NCI-H2029 (cell line): ENCODE measurements around the gene MAML1.
A peak's percentile ranks its signal among the peaks of the same experiment; 100 is the strongest.
"Not testable (repeated sequence)": the region's sequence is repeated elsewhere in the genome, so short reads cannot be mapped to it uniquely, and the experiment has no call there.

Source experiments
- DNase-seq: peaks from one replicate; lab custom pipeline; 2025; lab: John Stamatoyannopoulos, UW

The MAML1 gene

GRCh38 chr5:179734536-179735164 lies 2.0 kb downstream of the MAML1 start:
- DNase-seq, result no peak

DNA sequence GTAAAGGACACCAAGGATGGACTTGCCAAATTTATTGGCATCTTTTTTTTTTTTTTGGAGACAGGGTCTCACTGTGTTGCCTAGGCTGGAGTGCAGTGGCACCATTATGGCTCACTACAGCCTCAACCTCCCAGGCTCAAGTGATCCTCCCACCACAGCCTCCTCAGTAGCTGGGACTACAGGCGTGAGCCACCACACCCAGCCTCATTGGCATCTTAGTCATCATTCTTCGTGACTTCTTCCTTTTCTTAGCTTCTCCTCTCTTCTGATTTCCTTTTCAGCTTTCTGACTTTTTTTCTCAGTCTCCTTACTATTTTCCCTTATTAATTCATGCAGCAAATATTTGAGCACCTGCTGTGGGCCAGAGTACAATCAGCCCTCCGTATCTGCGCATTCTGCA lies 6.1 kb downstream of the MAML1 start:
- DNase-seq, result no peak

GRCh38 chr5:179744106-179744505 lies 11.5 kb downstream of the MAML1 start:
- DNase-seq, result not testable (repeated sequence)

- peak; percentile 11 for DNase-seq
These were observed 14.2 kb downstream of the MAML1 start for GRCh38 chr5:179746872-179747271.

- DNase-seq, result no peak
These were observed 15.2 kb downstream of the MAML1 start for GRCh38 chr5:179747811-179748210.

GRCh38 chr5:179749857-179750508 lies 17.4 kb downstream of the MAML1 start:
- DNase-seq, result no peak

DNA sequence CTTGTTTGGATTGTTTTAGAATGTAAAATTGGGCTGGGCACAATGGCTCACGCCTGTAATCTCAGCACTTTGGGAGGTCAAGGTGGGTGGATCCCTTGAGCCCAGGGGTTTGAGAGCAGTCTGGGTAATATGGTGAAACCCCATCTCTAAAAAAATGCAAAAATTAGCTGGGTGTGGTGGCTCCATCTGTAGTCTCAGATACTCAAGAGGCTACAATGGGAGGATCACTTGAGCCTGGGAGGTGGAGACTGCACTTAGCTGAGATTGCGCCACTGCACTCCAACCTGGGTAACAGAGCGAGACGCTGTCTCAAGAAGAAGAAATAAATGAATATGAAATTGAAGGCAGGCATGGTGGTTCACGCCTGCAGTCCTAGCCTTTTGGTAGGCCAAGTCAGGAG lies 21.3 kb downstream of the MAML1 start:
- no peak for DNase-seq

DNA sequence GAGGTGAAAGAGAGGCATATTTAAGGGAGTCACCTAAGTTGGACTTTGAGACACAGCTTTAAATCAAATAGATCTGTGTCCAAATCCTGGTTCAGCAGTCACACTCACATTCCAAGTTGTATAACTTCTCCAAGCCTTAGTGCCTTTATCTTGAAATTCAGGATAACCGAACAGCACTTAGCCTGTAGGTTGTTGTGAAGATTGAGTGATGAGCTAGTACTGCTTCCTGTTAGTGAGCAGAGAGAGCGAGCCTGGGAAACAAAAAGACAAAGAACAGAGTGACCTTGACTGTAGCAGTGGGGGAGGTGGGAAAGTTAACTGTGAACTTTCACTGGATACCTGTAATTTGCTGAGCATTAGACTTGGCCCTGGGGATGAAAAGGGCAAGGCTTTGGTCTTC lies 22.4 kb downstream of the MAML1 start:
- DNase-seq, result no peak

DNA sequence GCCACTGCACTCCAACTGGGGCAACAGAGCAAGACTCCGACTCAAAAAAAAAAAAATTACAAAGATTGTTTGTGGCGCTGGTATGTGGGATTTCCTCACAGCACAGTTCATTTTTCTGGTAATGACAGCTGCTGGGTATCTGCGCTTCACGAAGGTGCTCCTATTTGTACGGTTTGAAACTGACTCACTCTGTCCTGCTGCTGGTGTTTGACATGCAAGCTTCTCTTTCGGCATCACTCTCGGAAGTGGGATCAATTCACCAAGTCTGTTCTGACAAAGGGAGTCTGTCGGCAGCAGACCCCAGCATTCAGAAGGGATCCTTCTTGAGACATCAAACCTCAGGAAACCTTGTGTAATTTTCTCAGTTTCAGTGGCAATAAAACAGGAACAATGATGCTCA lies 26.3 kb downstream of the MAML1 start:
- no peak for DNase-seq

DNA sequence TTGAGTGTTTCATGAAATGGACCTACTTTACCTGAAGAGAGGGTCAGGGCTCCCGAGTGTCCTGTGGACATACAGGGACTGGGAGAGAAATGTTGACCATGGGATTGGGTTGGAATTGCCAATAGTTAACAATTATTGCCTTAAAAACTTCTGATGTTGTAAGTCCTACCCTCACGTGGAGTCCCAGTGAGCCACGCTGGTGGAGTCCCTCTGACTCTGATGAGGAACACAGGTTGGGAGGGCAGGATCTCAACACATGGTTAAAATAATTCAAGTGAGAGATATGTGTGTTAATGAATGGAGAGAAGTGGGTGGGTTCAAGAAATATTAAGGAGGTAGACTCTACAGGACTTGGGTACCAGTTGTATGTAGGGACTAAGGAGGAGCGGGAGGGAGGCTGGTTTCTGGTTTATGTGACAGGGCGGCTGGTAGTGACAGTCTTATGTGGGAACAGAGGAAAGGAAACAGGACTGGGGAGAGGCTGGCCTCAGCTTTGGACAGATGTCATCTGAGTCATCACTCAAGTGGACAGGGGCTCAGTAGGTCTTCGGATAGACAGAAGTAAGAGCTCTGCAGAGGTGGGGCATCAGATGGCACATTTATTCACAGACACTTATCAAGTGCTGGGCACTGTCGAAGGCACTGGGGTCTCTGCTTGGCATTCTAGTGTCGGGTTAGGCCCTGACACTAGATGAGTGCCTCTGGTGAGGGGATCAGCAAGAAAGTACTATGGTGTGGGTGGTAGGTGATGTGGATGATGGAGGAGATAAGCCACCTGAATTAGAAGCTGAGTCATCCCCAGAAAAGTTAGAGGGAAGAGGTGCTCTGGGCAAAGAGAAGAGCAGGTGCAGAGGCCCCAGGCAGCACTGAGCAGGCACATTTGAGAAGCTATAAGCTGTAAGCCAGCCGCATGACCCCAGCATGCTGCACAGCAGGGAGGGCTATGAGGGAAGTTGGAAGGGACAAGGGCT lies 27.2 kb downstream of the MAML1 start:
- DNase-seq, result no peak

DNA sequence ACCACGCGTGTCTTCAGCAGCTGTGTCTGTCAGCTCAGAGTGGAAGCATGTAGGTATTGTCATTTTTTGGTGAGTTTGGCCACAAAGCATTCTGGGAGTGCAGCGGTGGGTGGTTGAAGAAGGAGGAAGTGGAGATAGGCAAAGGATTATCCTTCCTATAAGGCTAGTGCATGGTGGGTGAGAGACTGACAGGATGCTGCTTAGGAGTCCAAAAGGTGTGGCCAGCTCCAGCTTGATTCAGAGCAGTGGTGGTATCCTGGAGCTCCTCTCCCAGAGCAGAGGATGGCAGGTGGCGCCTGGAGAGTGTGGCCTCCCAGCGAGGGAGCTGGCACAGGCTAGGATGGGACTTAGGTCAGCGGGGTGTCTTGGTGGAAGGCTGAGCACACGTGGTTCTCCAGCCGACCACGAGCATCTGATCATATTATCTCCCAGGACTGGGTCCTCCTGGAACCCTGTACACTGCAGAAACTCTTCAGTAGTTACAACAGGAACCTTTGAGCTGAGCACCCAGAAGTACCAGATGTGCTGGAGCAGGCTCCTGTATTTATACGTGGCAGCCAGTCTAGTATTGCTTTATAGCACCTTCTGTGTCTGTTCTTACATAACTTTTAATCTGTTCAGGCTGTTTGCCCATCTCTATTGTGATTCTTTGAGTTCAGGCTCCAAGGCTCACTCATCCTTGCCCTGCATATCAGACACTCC lies 29.6 kb downstream of the MAML1 start:
- DNase-seq, result peak; percentile 13

GRCh38 chr5:179762781-179763176 lies 30.2 kb downstream of the MAML1 start:
- DNase-seq, result no peak

GRCh38 chr5:179763215-179763945 lies 30.8 kb downstream of the MAML1 start:
- peak; percentile 36 for DNase-seq

DNA sequence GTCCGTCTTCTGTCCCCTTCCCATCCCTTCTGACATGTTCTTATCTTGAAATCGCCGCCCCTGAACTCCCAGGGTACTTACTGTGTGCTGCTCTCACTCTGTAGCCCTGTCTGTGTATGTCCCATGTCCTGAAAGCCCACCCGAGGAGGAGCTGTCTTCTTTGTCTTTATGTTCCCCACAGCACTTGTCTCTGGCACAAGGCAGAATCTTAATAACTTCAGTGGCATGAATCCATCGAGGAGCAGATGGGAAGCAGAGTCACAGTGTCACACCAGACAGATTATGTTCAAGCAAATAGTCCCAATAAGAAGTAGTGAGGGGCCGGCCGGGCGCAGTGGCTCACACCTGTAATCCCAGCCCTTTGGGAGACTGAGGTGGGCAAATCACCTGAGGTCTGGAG lies 31.4 kb downstream of the MAML1 start:
- no peak for DNase-seq

GRCh38 chr5:179765400-179765799 lies 32.8 kb downstream of the MAML1 start:
- no peak for DNase-seq

DNA sequence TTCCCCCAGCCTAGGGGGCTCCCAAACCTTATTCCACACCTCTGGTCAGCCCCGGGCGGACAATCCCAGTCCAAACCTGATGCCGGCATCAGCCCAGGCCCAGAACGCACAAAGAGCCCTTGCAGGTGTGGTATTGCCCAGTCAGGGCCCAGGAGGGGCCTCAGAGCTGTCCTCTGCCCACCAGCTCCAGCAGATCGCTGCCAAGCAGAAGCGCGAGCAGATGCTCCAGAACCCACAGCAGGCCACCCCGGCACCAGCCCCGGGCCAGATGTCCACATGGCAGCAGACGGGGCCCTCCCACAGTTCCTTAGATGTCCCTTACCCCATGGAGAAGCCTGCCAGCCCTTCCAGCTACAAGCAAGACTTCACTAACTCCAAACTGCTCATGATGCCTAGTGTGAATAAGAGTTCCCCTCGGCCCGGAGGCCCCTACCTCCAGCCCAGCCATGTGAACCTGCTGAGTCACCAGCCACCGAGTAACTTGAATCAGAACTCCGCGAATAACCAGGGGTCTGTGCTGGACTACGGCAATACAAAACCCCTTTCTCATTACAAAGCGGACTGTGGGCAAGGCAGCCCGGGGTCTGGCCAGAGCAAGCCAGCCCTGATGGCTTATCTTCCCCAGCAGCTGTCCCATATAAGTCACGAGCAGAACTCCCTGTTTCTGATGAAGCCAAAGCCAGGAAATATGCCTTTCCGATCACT lies 33.6 kb downstream of the MAML1 start:
- DNase-seq, result no peak

DNA sequence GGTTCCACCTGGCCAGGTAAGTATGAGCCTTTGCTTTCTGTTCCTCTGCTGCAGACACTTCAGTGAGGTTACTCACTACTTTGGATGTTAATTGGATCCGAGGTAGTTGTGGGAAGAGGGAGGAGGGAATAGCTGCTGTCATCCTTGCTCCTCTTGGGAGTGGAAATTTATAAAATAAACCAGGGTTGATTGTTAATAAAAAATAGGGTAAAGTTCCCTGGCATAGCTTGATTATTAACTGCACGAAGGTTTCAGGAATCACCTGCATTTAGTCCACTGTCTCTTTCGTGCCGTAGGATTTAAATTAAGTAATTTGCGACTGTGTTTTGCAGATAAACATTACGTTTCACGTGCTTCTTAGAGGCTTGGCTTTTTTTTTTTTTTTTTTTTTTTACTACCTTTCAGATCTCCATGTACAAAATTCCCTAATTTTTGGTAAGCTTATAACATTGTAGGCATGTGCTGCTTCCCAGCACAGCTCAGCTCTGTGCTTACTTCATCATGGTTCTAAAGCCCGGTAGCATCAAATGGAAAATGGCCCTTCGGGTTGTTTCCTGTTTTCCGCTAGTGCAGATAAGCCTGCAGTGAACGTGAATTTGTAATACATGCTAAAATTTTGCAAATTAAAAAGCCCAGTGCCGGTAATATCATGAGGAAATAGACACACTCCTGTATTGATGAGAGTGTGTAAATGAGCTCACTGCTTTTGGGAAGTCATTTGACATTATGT lies 34.3 kb downstream of the MAML1 start:
- no peak for DNase-seq

GRCh38 chr5:179767496-179768100 lies 35.0 kb downstream of the MAML1 start:
- no peak for DNase-seq

- DNase-seq, result no peak
These were observed 35.9 kb downstream of the MAML1 start for GRCh38 chr5:179768326-179769085.
